Measurements from ENCODE around the gene USP32. TPM values are rescaled to one million over a fixed set of nuclear protein-coding genes. Genes with fewer than 3 reads are reported as not detected.

Gene USP32
- total RNA-seq, 2 experiments from 2014 or later = 26.5 TPM

GRCh38 chr17:60159479-60159866, 232.5 kb downstream of the USP32 start:
- ChIA-PET CTCF (no interaction called here), POLR2A (interaction anchor here (0.8 kb wide), 1 partner anchor 15 kb away, joined by 4 read pairs; no protein-coding TSS in a partner anchor)
- ATAC-seq (no peak), DNase-seq (no peak)
- peaks cover 11% of the 10 kb centered on the region for H3K27me3 Mint-ChIP-seq
- TF ChIP-seq, protein P1, sequence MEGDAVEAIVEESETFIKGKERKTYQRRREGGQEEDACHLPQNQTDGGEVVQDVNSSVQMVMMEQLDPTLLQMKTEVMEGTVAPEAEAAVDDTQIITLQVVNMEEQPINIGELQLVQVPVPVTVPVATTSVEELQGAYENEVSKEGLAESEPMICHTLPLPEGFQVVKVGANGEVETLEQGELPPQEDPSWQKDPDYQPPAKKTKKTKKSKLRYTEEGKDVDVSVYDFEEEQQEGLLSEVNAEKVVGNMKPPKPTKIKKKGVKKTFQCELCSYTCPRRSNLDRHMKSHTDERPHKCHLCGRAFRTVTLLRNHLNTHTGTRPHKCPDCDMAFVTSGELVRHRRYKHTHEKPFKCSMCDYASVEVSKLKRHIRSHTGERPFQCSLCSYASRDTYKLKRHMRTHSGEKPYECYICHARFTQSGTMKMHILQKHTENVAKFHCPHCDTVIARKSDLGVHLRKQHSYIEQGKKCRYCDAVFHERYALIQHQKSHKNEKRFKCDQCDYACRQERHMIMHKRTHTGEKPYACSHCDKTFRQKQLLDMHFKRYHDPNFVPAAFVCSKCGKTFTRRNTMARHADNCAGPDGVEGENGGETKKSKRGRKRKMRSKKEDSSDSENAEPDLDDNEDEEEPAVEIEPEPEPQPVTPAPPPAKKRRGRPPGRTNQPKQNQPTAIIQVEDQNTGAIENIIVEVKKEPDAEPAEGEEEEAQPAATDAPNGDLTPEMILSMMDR (IDR thresholded peaks at IDR 0.05) = no peak
- no peak overlapping the region for H3K27ac Mint-ChIP-seq
- no peaks in the 10 kb centered on the region for H3K36me3 Mint-ChIP-seq (ENCODE audit: low read depth)
- H3K4me1 Mint-ChIP-seq (ENCODE audit: low read depth) = no peaks in the 10 kb centered on the region
- H3K9me3 Mint-ChIP-seq = no peaks in the 10 kb centered on the region
- intact Hi-C loops (cut with micrococcal nuclease) = no loop called here
- no peak overlapping the region for H3K4me3 Mint-ChIP-seq

DNA sequence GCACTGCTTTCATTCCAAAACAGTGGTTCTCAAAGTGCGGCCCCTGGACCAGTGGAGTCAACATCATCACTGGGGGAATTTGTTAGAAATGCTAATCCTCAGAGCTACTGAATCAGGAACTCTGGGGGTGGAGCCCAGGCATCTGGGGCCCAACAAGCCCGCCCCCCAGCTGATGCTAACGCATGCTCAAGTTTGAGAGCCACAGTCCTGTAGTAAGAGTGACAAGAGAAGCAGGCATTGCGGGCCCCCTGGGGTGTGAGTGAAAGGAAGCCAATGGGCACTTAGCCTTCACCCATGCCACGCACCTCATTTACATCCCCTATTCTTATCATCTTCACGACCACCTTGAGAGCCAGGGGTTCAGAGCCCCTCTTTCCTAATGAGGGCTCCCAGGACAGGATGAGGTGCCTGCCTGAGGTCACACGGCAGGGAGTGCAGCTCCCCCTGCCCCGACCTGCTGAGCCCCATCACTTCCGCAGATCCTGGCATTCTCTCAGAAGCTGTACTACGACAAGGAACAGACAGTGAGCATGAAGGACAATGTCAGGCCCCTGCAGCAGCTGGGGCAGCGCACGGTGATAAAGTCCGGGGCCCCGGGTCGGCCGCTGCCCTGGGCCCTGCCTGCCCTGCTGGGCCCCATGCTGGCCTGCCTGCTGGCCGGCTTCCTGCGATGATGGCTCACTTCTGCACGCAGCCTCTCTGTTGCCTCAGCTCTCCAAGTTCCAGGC, 233.0 kb downstream of the USP32 start:
- Mint-ChIP-seq H3K4me3 (no peak overlapping the region), H3K27ac (no peak overlapping the region), H3K27me3 (peaks cover 11% of the 10 kb centered on the region), H3K9me3 (no peaks in the 10 kb centered on the region), H3K4me1 (ENCODE audit: low read depth) (no peaks in the 10 kb centered on the region), H3K36me3 (ENCODE audit: low read depth) (no peaks in the 10 kb centered on the region)
- no peak for DNase-seq
- TF ChIP-seq, protein P1 (IDR thresholded peaks at IDR 0.05) = no peak
- intact Hi-C loops (cut with micrococcal nuclease) = no loop called here
- no peak for ATAC-seq
- POLR2A ChIA-PET = interaction anchor here (0.8 kb wide), 1 partner anchor 14 kb away, joined by 4 read pairs; no protein-coding TSS in a partner anchor
- CTCF ChIA-PET = interaction anchor here (1.4 kb wide), 1 partner anchor 262 kb away, joined by 5 read pairs; no protein-coding TSS in a partner anchor

GRCh38 chr17:60157487-60158040, 234.4 kb downstream of the USP32 start:
- intact Hi-C loops (cut with micrococcal nuclease) = no loop called here
- no peak overlapping the region for H3K4me3 Mint-ChIP-seq
- no peaks in the 10 kb centered on the region for H3K9me3 Mint-ChIP-seq
- TF ChIP-seq, protein P1 (IDR thresholded peaks at IDR 0.05) = no peak
- CTCF ChIA-PET = interaction anchor here (1.4 kb wide), 1 partner anchor 263 kb away, joined by 5 read pairs; no protein-coding TSS in a partner anchor
- ATAC-seq (no peak), DNase-seq (no peak)
- no peaks in the 10 kb centered on the region for H3K36me3 Mint-ChIP-seq (ENCODE audit: low read depth)
- peaks cover 13% of the 10 kb centered on the region for H3K27me3 Mint-ChIP-seq
- POLR2A ChIA-PET = interaction anchor here (1.2 kb wide), 1 partner anchor 113 kb away, joined by 3 read pairs; no protein-coding TSS in a partner anchor
- no peaks in the 10 kb centered on the region for H3K4me1 Mint-ChIP-seq (ENCODE audit: low read depth)
- H3K27ac Mint-ChIP-seq = no peak overlapping the region

DNA sequence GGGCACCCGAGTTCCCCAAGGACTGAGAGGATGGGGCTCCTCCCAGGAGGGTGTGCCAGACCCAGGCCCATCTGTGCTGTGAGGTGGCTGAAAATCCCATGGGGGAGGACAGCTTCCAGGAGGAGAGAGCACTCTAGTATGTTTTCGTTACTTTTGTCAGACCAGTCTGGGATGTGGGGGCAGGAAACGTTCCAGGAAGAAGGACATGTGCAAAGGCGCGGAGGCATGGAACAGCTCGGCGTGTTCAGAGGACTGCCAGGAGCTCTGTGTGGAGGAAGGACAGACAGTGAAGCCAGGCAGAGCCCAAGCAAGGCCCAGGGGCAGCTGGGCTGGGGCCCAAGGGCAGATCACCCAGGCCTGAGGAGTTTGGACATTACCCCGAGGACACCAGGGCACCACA, 235.2 kb downstream of the USP32 start:
- Mint-ChIP-seq H3K27me3 (peaks cover 20% of the 10 kb centered on the region), H3K27ac (no peak overlapping the region), H3K4me1 (ENCODE audit: low read depth) (no peaks in the 10 kb centered on the region), H3K36me3 (ENCODE audit: low read depth) (no peaks in the 10 kb centered on the region), H3K9me3 (no peaks in the 10 kb centered on the region), H3K4me3 (no peak overlapping the region)
- TF ChIP-seq, protein P1 (IDR thresholded peaks at IDR 0.05) = no peak
- POLR2A ChIA-PET = interaction anchor here (1.2 kb wide), 1 partner anchor 113 kb away, joined by 3 read pairs; no protein-coding TSS in a partner anchor
- CTCF ChIA-PET = no interaction called here
- ATAC-seq = no peak
- intact Hi-C loops (cut with micrococcal nuclease) = no loop called here
- no peak for DNase-seq

- Mint-ChIP-seq H3K27ac (no peak overlapping the region), H3K27me3 (peaks cover 26% of the 10 kb centered on the region), H3K4me3 (no peak overlapping the region), H3K36me3 (ENCODE audit: low read depth) (no peaks in the 10 kb centered on the region), H3K9me3 (no peaks in the 10 kb centered on the region), H3K4me1 (ENCODE audit: low read depth) (peaks cover 9% of the 10 kb centered on the region)
- TF ChIP-seq, protein P1 (IDR thresholded peaks at IDR 0.05) = no peak
- no peak for DNase-seq
- no peak for ATAC-seq
- POLR2A ChIA-PET = no interaction called here
- intact Hi-C loops (cut with micrococcal nuclease) = no loop called here
- CTCF ChIA-PET = no interaction called here
These were observed 236.1 kb downstream of the USP32 start for GRCh38 chr17:60155815-60156214.

Measured in activated CD8-positive, alpha-beta T cell treated with anti-CD3 and anti-CD28 coated beads for 36 hours (primary cell).